ENCODE data around the gene ACSL3. TPM values are rescaled to one million over a fixed set of nuclear protein-coding genes. Genes with fewer than 3 reads are reported as not detected.

Gene ACSL3
- total RNA-seq, 4 donors from 2014 or later: 38.4 to 57.3 (median 53.5) TPM

DNA sequence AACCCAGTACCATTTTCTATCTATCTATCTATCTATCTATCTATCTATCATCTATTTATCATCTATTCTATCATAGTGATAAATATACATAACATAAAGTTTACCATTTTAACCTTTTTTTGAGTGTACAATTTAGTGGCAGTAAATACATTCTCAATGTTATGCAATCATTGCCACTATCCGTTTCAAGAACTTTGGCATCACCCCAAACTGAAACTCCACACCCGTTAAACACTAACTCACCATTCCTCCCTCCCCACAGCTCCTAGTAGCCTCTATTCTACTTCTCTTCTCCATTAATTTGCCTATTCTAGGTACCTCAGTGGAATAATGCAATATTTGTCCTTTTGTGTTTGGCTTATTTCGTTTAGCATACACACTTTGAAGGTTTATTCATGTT, 108.7 kb downstream of the ACSL3 start:
- TF ChIP-seq EP300 (IDR thresholded peaks at IDR 0.05) (no peak), POLR2A (IDR thresholded peaks at IDR 0.05) (no peak)
- TF ChIP-seq, protein P1, sequence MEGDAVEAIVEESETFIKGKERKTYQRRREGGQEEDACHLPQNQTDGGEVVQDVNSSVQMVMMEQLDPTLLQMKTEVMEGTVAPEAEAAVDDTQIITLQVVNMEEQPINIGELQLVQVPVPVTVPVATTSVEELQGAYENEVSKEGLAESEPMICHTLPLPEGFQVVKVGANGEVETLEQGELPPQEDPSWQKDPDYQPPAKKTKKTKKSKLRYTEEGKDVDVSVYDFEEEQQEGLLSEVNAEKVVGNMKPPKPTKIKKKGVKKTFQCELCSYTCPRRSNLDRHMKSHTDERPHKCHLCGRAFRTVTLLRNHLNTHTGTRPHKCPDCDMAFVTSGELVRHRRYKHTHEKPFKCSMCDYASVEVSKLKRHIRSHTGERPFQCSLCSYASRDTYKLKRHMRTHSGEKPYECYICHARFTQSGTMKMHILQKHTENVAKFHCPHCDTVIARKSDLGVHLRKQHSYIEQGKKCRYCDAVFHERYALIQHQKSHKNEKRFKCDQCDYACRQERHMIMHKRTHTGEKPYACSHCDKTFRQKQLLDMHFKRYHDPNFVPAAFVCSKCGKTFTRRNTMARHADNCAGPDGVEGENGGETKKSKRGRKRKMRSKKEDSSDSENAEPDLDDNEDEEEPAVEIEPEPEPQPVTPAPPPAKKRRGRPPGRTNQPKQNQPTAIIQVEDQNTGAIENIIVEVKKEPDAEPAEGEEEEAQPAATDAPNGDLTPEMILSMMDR (IDR thresholded peaks at IDR 0.05): no peak
- WGBS, 2 donors: 29 to 45% methylated on average over 3 of the region's 3 CpGs

DNA sequence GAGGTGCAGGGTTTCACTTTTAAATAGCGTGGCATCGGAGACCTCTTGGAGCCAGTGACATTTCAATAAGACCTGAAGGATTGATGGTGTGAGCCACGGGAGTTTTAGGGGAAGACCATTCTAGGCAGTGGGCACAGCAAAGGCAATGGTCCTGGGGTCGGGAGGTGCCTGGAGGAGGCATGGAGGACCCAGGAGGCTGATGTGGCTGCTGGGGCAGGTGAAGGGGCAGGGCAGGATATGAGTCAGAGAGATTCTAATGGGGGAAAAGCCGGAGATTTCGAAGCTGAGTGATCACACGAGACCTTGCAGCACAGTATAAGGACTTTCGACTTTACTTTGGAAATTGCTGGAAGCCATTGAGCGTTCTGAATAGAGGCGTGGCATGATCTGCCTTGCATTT, 111.6 kb downstream of the ACSL3 start:
- WGBS, 2 donors: 89 to 92% methylated on average over 10 of the region's 10 CpGs

More for the DNA sequence above, 108.7 kb downstream of the ACSL3 start:
- Histone ChIP-seq H3K9me3 (no peaks in the 10 kb centered on the region), H3K27me3 (no peaks in the 10 kb centered on the region), H3K4me3 (no peak overlapping the region), H3K36me3 (no peaks in the 10 kb centered on the region), H3K4me1 (no peaks in the 10 kb centered on the region), H3K27ac (no peak overlapping the region)
- DNase-seq (ENCODE audit: low spot score in 2 of 2): no peak

DNA sequence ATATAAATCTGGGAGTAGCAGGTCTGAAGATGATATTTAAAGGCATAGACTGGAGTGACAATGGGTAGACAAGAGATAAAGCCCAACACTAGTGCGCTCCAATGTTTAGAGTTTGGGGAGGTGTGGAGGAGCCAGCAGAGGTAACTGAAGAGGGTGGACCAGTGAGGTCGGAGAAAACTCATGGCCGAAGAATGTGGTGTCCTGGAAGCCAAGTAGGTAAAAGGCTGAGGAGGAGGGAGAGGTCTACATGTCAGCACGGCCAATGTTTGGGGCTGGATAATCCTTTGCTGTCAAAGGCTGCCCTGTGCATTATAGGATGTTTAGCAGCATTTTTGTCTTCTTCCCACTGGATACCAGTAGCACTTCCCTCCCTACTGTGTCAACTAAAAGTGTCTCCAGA, 112.4 kb downstream of the ACSL3 start:
- Histone ChIP-seq H3K9me3 (no peaks in the 10 kb centered on the region), H3K27ac (no peak overlapping the region), H3K36me3 (no peaks in the 10 kb centered on the region), H3K27me3 (no peaks in the 10 kb centered on the region), H3K4me1 (no peaks in the 10 kb centered on the region), H3K4me3 (no peak overlapping the region)
- no peak for TF ChIP-seq POLR2A (IDR thresholded peaks at IDR 0.05)
- no peak for TF ChIP-seq EP300 (IDR thresholded peaks at IDR 0.05)
- TF ChIP-seq, protein P1 (IDR thresholded peaks at IDR 0.05): no peak
- 84 to 87% methylated on average over 4 of the region's 4 CpGs for WGBS, 2 donors
- no peak for DNase-seq (ENCODE audit: low spot score in 2 of 2)

More for the DNA sequence above, 111.6 kb downstream of the ACSL3 start:
- Histone ChIP-seq H3K27me3 (no peaks in the 10 kb centered on the region), H3K27ac (no peak overlapping the region), H3K36me3 (no peaks in the 10 kb centered on the region), H3K9me3 (no peaks in the 10 kb centered on the region), H3K4me3 (no peak overlapping the region), H3K4me1 (no peaks in the 10 kb centered on the region)
- TF ChIP-seq, protein P1 (IDR thresholded peaks at IDR 0.05): no peak
- TF ChIP-seq POLR2A (IDR thresholded peaks at IDR 0.05) (no peak), EP300 (IDR thresholded peaks at IDR 0.05) (no peak)
- no peak for DNase-seq (ENCODE audit: low spot score in 2 of 2)

DNA sequence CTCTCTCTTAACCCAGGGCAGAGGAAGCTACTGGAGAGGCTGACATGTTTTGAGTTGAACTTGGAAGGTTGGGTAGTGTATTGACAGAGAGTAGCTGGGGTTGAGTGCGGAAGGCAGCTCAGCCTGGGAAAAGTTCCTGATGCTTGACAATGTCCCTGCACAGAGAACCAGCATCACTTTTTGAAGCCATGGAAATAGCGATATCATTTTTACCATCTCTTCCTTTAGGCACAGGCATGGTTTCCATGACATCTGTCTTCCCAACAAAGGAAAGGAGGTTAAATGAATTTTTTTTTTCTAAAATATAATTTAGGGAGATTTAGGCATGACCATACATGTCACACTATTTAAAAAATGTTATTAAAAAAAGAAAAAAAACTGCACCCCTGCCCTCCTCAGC, 112.9 kb downstream of the ACSL3 start:
- H3K4me1 ChIP-seq: no peaks in the 10 kb centered on the region
- H3K27me3 ChIP-seq: no peaks in the 10 kb centered on the region
- H3K4me3 ChIP-seq: no peak overlapping the region
- H3K9me3 ChIP-seq: no peaks in the 10 kb centered on the region
- H3K36me3 ChIP-seq: no peaks in the 10 kb centered on the region
- no peak overlapping the region for H3K27ac ChIP-seq
- 93 to 100% methylated on average over 2 of the region's 2 CpGs for WGBS, 2 donors
- DNase-seq (ENCODE audit: low spot score in 2 of 2): no peak
- no peak for TF ChIP-seq EP300 (IDR thresholded peaks at IDR 0.05)
- TF ChIP-seq, protein P1 (IDR thresholded peaks at IDR 0.05): no peak
- no peak for TF ChIP-seq POLR2A (IDR thresholded peaks at IDR 0.05)

DNA sequence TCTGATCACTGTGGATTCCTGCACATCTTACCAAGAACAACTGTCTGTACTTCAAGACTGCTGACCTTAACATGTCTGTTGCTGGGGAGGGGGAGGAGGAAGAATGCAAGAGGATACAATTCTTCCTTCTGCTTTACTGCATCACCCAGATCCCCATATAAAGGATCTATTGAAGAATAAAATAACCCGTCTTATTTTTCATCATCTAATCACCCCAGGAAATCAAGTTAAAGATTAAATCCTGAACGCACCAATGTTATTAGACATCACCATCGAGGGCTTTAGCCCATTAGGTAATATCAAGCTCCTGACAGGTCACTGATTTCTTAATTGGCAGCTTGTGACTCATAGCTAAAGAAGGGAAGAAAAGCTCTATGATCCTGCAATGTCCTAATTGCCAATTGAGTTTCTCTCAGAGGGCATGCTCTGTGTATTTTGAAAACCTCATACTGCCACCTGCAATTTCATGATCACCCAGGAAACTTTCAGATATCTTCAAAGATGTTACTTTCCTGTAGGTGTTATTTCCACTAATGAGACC, 115.8 kb downstream of the ACSL3 start:
- no peak for TF ChIP-seq EP300 (IDR thresholded peaks at IDR 0.05)
- TF ChIP-seq POLR2A (IDR thresholded peaks at IDR 0.05): no peak
- TF ChIP-seq, protein P1 (IDR thresholded peaks at IDR 0.05): no peak
- Histone ChIP-seq H3K36me3 (no peaks in the 10 kb centered on the region), H3K27ac (no peak overlapping the region), H3K9me3 (no peaks in the 10 kb centered on the region), H3K4me3 (no peak overlapping the region), H3K27me3 (no peaks in the 10 kb centered on the region), H3K4me1 (no peaks in the 10 kb centered on the region)
- no peak for DNase-seq (ENCODE audit: low spot score in 2 of 2)
- WGBS, 2 donors: 34 to 60% methylated on average over 3 of the region's 3 CpGs
